A549 (cell line): ENCODE data around the gene PRR14L.

Source experiments
- CEBPB ChIP-seq, 2 experiments: fragments of >200 bp in 1 of 2; sonication (Bioruptor Twin) in 1 of 2; formaldehyde crosslinking in 1 of 2; IDR thresholded peaks; 2 replicates each; pipeline ENCODE4 v1.6.1; 2012 to 2016
- MAFK ChIP-seq: fragments of 450-650 bp; IDR thresholded peaks from 2 replicates; pipeline ENCODE4 v1.6.1; 2014; ENCODE audit not compliant: partially characterized antibody

DNA sequence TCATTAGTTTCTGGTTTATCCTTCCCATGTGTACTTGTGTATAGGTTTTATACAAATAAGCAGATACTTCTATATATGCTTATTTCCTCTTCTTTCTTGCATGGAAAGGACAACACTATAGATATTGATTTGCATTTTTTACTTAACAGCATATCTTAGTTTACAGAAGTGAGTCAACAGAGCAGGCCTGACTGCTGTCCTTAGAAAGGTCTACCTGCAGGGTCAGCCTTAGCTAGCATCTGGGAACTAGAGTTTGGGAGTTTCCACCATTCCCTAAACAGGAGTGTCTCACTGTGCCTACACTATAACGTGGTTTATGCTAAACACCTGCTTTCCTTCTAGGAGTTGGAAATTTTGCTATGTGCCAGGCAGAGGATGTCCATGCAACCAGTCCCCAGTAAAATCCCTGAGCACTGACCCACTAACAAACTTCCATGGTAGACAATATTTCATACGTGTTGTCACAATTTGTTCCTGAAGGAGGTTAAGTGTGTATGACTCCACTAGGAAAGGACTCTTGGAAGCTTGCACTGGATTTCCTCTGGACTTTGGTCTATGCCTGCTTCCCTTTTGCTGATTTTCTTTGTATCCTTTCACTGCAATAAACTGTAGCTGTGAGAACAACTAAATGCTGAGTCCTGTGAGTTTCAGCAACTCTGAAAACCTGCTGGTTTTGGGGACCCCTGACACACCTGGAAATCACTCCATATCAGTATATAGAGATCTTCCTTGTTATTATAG is 17.7 kb downstream of the PRR14L start:
- TF ChIP-seq MAFK: no peak
- TF ChIP-seq CEBPB (IDR thresholded peaks at IDR 0.05): no peak
